K562 (cell line): ENCODE data around the gene ABCC10. TPM values are rescaled to one million over a fixed set of nuclear protein-coding genes. Genes with fewer than 3 reads are reported as not detected.

Source experiments
- ATAC-seq: fragments of 200-7000 bp; cut with Tn5 transposase; 3 replicates; pipeline ENCODE4 v1.9.1; 2020; ENCODE audit warnings: moderate library complexity
- BruUV-seq: library from RNA; stranded (reverse); fragments of 400-500 nt; replicated peaks from 2 replicates; lab custom pipeline; 2021; lab: Mats Ljungman, UMichigan
- CTCF ChIA-PET: fragments of 300-600 bp; formaldehyde crosslinking; extraction: SDS; loops from one replicate; lab custom pipeline; 2021; ENCODE audit warnings: low intra/inter-chr PET ratio; lab: Yijun Ruan, JAX
- POLR2A ChIA-PET: fragments of 300-600, 350-650 bp; sonication (Branson Sonifier 250); formaldehyde crosslinking; extraction: SDS; loops from one replicate; lab custom pipeline; 2021; ENCODE audit warnings: antibody characterized with exemption, inconsistent platforms; lab: Yijun Ruan, JAX
- DNase-seq, 4 experiments: peaks; one replicate each; pipeline versions ENCODE4 v3.0.0 to v3.0.0-alpha.2; 2011 to 2018; ENCODE audit warnings: low spot score in 3 of 4, mixed read lengths in 3 of 4; ENCODE audit errors: extremely low read depth in 1 of 4
- FAIRE-seq: peaks from 2 replicates; lab custom pipeline; 2011; peaks lifted over from hg19 to GRCh38; lab: Jason Lieb, UNC
- H2AFZ ChIP-seq: 2 replicates; pipeline ENCODE4 v1.6.0; 2011; ENCODE audit warnings: low read depth, low read length, control low read depth, inconsistent platforms
- H3K27ac ChIP-seq: fragments of 200-600 bp; 3 replicates; pipeline ENCODE4 v1.8.0; 2011; ENCODE audit warnings: low read depth, mild to moderate bottlenecking, control low read depth, inconsistent platforms, low read length, moderate library complexity, mixed read lengths; ENCODE audit errors: extremely low read depth
- H3K27me3 ChIP-seq, 2 experiments: fragments of 300-600 bp in 1 of 2; 2 replicates in 1 of 2; 3 replicates in 1 of 2; pipeline versions ENCODE4 v1.6.0 to v1.8.0; 2011; ENCODE audit warnings: inconsistent platforms in 2 of 2, low read length in 2 of 2, mild to moderate bottlenecking in 1 of 2, mixed read lengths in 1 of 2, moderate library complexity in 1 of 2; ENCODE audit not compliant: control insufficient read depth in 2 of 2, insufficient read depth in 2 of 2
- H3K36me3 ChIP-seq: fragments of 300-600 bp; 3 replicates; pipeline ENCODE4 v1.8.0; 2011; ENCODE audit warnings: mild to moderate bottlenecking, low read length, inconsistent platforms; ENCODE audit not compliant: control insufficient read depth, insufficient read depth
- H3K4me1 ChIP-seq, 2 experiments: fragments of 200-600 bp in 1 of 2; replicated peaks in 1 of 2; 2 replicates in 1 of 2; 3 replicates in 1 of 2; pipeline versions ENCODE4 v1.5.1 to v1.8.0; 2011; ENCODE audit warnings: inconsistent platforms in 2 of 2, low read length in 2 of 2, mild to moderate bottlenecking in 1 of 2, mixed read lengths in 1 of 2, moderate library complexity in 1 of 2; ENCODE audit not compliant: control insufficient read depth in 2 of 2, insufficient read depth in 2 of 2
- H3K4me2 ChIP-seq: 2 replicates; pipeline ENCODE4 v1.6.1; 2011; ENCODE audit warnings: low read length, control low read depth, inconsistent platforms, mixed read lengths; ENCODE audit not compliant: insufficient read depth
- H3K4me3 ChIP-seq: fragments of 200-600 bp; sonication (generic), shearing (Covaris generic); 2 replicates; pipeline ENCODE4 v1.5.1; 2016; ENCODE audit warnings: control low read depth, inconsistent platforms
- H3K79me2 ChIP-seq: fragments of 200-600 bp; 3 replicates; pipeline ENCODE4 v1.8.0; 2011; ENCODE audit warnings: low read length, inconsistent platforms; ENCODE audit not compliant: control insufficient read depth, insufficient read depth
- H3K9ac ChIP-seq, 2 experiments: 2 replicates each; pipeline versions ENCODE4 v1.6.0 to v1.6.1; 2011; ENCODE audit warnings: low read depth in 2 of 2, low read length in 2 of 2, control low read depth in 1 of 2, inconsistent platforms in 1 of 2, mild to moderate bottlenecking in 1 of 2, mixed read lengths in 1 of 2; ENCODE audit not compliant: insufficient read depth in 1 of 2
- H3K9me1 ChIP-seq: one replicate; pipeline ENCODE4 v1.6.0; 2011; ENCODE audit warnings: inconsistent platforms, mild to moderate bottlenecking, low read length, moderate library complexity; ENCODE audit not compliant: control insufficient read depth, insufficient read depth
- H3K9me3 ChIP-seq: replicated peaks from 2 replicates; pipeline ENCODE4 v1.5.1; 2011; ENCODE audit warnings: low read depth, low read length, inconsistent platforms; ENCODE audit not compliant: control insufficient read depth, insufficient read depth
- H4K20me1 ChIP-seq: replicated peaks from 2 replicates; pipeline ENCODE4 v1.6.1; 2011; ENCODE audit warnings: low read length, inconsistent platforms, mixed read lengths; ENCODE audit not compliant: control insufficient read depth, insufficient read depth
- BRD4 ChIP-seq: fragments of 200-600 bp; sonication (generic); IDR thresholded peaks from 2 replicates; pipeline ENCODE4 v1.6.1; 2017; ENCODE audit warnings: inconsistent platforms
- CEBPG ChIP-seq, 3 experiments: fragments of 200-800 bp in 1 of 3; sonication (Bioruptor generic) in 1 of 3; sonication (generic) in 1 of 3; formaldehyde crosslinking in 1 of 3; IDR thresholded peaks in 2 of 3; conservative IDR thresholded peaks in 1 of 3; 2 replicates each; pipeline versions ENCODE4 v1.6.1 to v1.8.0; 2016 to 2022; ENCODE audit warnings: missing compliant biosample characterization in 2 of 3, missing genetic modification characterization in 2 of 3, mild to moderate bottlenecking in 1 of 3, missing genetic modification reagents in 1 of 3
- CHCHD3 ChIP-seq: fragments of 250-450 bp; sonication (Bioruptor Pico); IDR thresholded peaks from 2 replicates; pipeline ENCODE4 v2.1.2; 2022; ENCODE audit warnings: mild to moderate bottlenecking
- HEY1 ChIP-seq: fragments of 250-450 bp; sonication (Bioruptor Pico); IDR thresholded peaks from 2 replicates; pipeline ENCODE4 v1.5.0; 2020; ENCODE audit warnings: mild to moderate bottlenecking, moderate library complexity, borderline replicate concordance
- LARP7 ChIP-seq: fragments of 450-650 bp; IDR thresholded peaks from 2 replicates; pipeline ENCODE4 v1.6.1; 2016
- LEF1 ChIP-seq: fragments of 450-650 bp; IDR thresholded peaks from 2 replicates; pipeline ENCODE4 v1.6.1; 2016; ENCODE audit warnings: mild to moderate bottlenecking
- RBM39 ChIP-seq: fragments of 200-400 bp; formaldehyde crosslinking; optimal IDR thresholded peaks from 2 replicates; pipeline ENCODE3; 2018; ENCODE audit warnings: low read depth, low read length
- SMAD4 ChIP-seq: fragments of 250-450 bp; sonication (Bioruptor Pico); conservative IDR thresholded peaks from 2 replicates; pipeline ENCODE4 v1.8.0; 2021; ENCODE audit warnings: inconsistent platforms, mild to moderate bottlenecking, moderate library complexity
- SMARCE1 ChIP-seq: fragments of 450-650 bp; IDR thresholded peaks from 2 replicates; pipeline ENCODE4 v1.7.1; 2016; ENCODE audit warnings: mild to moderate bottlenecking
- STAT5B ChIP-seq: fragments of 250-450 bp; sonication (Bioruptor Pico); IDR thresholded peaks from 2 replicates; pipeline ENCODE4 v1.8.0; 2021; ENCODE audit warnings: mild to moderate bottlenecking, inconsistent platforms
- ZKSCAN1 ChIP-seq: fragments of 150-350 bp; IDR thresholded peaks from 2 replicates; pipeline ENCODE4 v1.6.1; 2016; ENCODE audit warnings: low read depth, low read length
- ZNF444 ChIP-seq: fragments of 250-450 bp; sonication (Bioruptor Pico); IDR thresholded peaks from 2 replicates; pipeline ENCODE4 v1.4.0; 2020; ENCODE audit warnings: mild to moderate bottlenecking, moderate library complexity
- ZNF830 ChIP-seq: fragments of 250-450 bp; sonication (Bioruptor Pico); IDR thresholded peaks from 2 replicates; pipeline ENCODE4 v1.5.0; 2021; ENCODE audit warnings: mild to moderate bottlenecking
- WGBS: fragments of 100-300 bp; shearing (Covaris generic); methylation state at CpG from one replicate; pipeline ENCODE4 v1.1.6; 2016; ENCODE audit warnings: low coverage, mixed read lengths; ENCODE audit not compliant: insufficient coverage; ENCODE audit errors: missing lambda C conversion rate; 5-methylcytosine and 5-hydroxymethylcytosine counted together
- in situ Hi-C: fragments of 300-500 bp; cut with MboI; formaldehyde crosslinking; loops from 4 replicates; pipeline ENCODE4 v1.15.0; 2018; ENCODE audit warnings: inconsistent platforms, mixed read lengths
- intact Hi-C: fragments of 100-400 bp; cut with micrococcal nuclease; formaldehyde crosslinking; loops from 2 replicates; pipeline ENCODE4 v1.14.2; 2022
- polyA plus RNA-seq, 8 experiments: library from polyadenylated mRNA; depleted of rRNA in 4 of 8; stranded (reverse) in 5 of 8; unstranded in 3 of 8; fragments of >200 nt; fragmentation: Nextera tagmentation in 2 of 8; fragmentation: Illumina TruSeq in 1 of 8; extraction: Ambion mirVana in 2 of 8; extraction: Trizol in 1 of 8; gene quantifications; 2 replicates each; pipeline versions ENCODE4 v1.2.1 to v1.2.3, GENCODE V29; 2011 to 2014; ENCODE audit warnings: inconsistent platforms in 1 of 8, missing spikeins in 1 of 8
- total RNA-seq, 7 experiments: library from RNA; depleted of rRNA in 6 of 7; stranded (reverse); fragments of >200 nt in 6 of 7; fragmentation: Illumina TruSeq in 2 of 7; extraction: Trizol in 2 of 7; gene quantifications; 2 replicates each; pipeline versions ENCODE4 v1.2.1 to v1.2.3, GENCODE V29; 2011 to 2021; ENCODE audit warnings: low replicate concordance in 1 of 7
- TF ChIP-seq, protein P1 (sequence below): fragments of 450-650 bp; IDR thresholded peaks from one replicate; pipeline ENCODE4 v1.6.1; 2018; ENCODE audit warnings: mild to moderate bottlenecking, moderate library complexity; ENCODE audit not compliant: partially characterized antibody

ABCC10 gene
- total and polyA plus RNA-seq, 9 of the 15 experiments (the other 6 are each of a cell fraction or from before 2014, with no cell fraction given) = 2.4 to 29.1 (median 13.7) TPM

GRCh38 chr6:43444582-43444981 is 17.2 kb downstream of the ABCC10 start:
- Histone ChIP-seq H3K9ac (no peak overlapping the region), H3K4me2 (no peak overlapping the region), H3K36me3 (peaks cover 40% of the 10 kb centered on the region; the same call in 1 of the 3 replicates), H2AFZ (no peak overlapping the region), H3K27me3 (no peaks in the 10 kb centered on the region), H3K4me1 (peaks cover 0 to 6% of the 10 kb centered on the region in 2 experiments; a peak in 1 of 5 replicates), H3K9me1 (no peaks in the 10 kb centered on the region), H3K27ac (no peak overlapping the region), H3K4me3 (no peak overlapping the region), H3K79me2 (no peaks in the 10 kb centered on the region), H4K20me1 (no peaks in the 10 kb centered on the region), H3K9me3 (no peaks in the 10 kb centered on the region)
- WGBS = 90% methylated on average over 8 of the region's 8 CpGs
- no TSS peak for BruUV-seq
- FAIRE-seq (no peak), DNase-seq (no peak), ATAC-seq (no peak)
- ChIA-PET POLR2A (interaction anchor here (2.5 to 3.3 kb wide), 2 partner anchors 9 to 12 kb away, joined by 12 to 16 read pairs; no protein-coding TSS in a partner anchor), CTCF (no interaction called here)
- intact Hi-C loops = no loop called here
- in situ Hi-C loops = no loop called here
- TF ChIP-seq ZNF830 (CRISPR knock-in tag) (no peak), ZKSCAN1 (no peak), STAT5B (no peak), ZNF444 (no peak), BRD4 (no peak), SMAD4 (CRISPR knock-in tag) (no peak), CEBPG (CRISPR knock-in tag; IDR thresholded peaks at IDR 0.05) (no peak), CEBPG (tag; conservative IDR thresholded peaks at IDR 0.05 in 1 of 2, IDR thresholded peaks at IDR 0.05 in 1 of 2) (no peak), LEF1 (no peak), SMARCE1 (no peak), RBM39 (no peak), LARP7 (no peak), HEY1 (CRISPR knock-in tag) (no peak), CHCHD3 (CRISPR knock-in tag) (no peak)
- TF ChIP-seq, protein P1, sequence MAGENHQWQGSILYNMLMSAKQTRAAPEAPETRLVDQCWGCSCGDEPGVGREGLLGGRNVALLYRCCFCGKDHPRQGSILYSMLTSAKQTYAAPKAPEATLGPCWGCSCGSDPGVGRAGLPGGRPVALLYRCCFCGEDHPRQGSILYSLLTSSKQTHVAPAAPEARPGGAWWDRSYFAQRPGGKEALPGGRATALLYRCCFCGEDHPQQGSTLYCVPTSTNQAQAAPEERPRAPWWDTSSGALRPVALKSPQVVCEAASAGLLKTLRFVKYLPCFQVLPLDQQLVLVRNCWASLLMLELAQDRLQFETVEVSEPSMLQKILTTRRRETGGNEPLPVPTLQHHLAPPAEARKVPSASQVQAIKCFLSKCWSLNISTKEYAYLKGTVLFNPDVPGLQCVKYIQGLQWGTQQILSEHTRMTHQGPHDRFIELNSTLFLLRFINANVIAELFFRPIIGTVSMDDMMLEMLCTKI = no peak
